ENCODE results near the gene SREK1. TPM values are rescaled to one million over a fixed set of nuclear protein-coding genes. Genes with fewer than 3 reads are reported as not detected.
A peak's percentile ranks its signal among the peaks of the same experiment; 100 is the strongest.

The SREK1 gene
- total RNA-seq, 1 donor = 99.7 TPM

DNA sequence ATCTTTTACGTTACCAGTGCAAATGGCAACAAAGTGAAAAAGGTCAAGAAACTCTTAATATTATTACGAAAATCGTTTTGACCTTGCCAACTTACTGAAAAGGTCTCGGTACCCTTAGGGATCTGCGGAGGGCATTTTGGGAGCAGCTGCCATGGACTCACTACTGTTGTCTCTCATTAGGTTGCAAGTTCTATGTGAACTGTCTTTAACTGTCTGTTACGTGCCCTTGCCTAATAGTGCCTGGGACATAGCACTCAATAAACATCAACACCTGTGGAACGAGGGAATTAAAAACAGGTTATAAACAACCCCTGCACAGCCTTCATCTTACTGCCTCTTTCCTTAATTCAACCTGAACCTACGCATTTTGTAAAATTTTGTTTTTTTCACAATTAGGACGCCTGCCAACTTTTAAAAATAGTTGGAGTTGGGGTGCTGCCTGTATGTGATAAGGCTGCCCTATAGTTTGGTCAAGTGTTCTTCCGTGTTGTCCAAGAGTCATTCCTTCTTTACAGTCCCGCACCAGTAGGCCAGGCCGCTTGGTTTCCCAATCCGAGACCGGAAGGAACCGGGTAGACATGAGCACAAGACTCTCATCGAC lies 527 bp upstream of the SREK1 start:
- DNase-seq (ENCODE audit: low read depth) = no peak
- TF ChIP-seq, protein P1, sequence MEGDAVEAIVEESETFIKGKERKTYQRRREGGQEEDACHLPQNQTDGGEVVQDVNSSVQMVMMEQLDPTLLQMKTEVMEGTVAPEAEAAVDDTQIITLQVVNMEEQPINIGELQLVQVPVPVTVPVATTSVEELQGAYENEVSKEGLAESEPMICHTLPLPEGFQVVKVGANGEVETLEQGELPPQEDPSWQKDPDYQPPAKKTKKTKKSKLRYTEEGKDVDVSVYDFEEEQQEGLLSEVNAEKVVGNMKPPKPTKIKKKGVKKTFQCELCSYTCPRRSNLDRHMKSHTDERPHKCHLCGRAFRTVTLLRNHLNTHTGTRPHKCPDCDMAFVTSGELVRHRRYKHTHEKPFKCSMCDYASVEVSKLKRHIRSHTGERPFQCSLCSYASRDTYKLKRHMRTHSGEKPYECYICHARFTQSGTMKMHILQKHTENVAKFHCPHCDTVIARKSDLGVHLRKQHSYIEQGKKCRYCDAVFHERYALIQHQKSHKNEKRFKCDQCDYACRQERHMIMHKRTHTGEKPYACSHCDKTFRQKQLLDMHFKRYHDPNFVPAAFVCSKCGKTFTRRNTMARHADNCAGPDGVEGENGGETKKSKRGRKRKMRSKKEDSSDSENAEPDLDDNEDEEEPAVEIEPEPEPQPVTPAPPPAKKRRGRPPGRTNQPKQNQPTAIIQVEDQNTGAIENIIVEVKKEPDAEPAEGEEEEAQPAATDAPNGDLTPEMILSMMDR (IDR thresholded peaks at IDR 0.05; ENCODE audit: insufficient read depth, low read depth, low read length) = no peak

DNA sequence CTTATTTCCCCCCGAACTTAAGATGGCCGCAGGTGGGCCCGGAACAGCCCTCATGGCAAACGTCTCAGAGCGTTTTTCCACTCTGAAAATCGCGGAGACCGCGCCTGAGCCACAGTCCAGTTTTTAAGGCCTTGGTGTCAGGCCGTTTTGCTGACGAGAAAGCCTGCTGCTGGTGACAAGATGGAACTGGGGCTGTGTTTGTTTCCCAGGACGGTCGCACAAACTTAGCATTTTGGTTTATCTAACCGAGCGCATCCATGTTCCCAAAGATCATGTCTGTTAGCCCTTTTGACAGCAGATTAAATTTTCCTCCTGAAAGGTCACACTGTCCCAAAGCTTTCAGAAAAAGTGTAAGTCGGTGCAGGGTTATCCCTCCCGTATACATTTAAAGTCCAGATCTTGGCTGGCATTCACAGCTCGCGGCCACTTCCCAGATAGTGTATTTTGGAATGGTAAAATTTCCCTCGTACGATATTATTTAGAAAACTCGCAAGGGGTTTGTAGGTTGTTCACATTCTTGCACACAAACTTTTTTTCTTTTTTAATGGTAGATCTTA lies 812 bp downstream of the SREK1 start:
- TF ChIP-seq, protein P1 (IDR thresholded peaks at IDR 0.05; ENCODE audit: insufficient read depth, low read depth, low read length) = no peak
- DNase-seq (ENCODE audit: low read depth) = peak; percentile 77
- H3K4me3 ChIP-seq (ENCODE audit: low read depth, low read length) = peak overlapping the region; percentile 79

More for the DNA sequence above, 527 bp upstream of the SREK1 start:
- H3K4me3 ChIP-seq (ENCODE audit: low read depth, low read length) = peak overlapping the region; percentile 79

DNA sequence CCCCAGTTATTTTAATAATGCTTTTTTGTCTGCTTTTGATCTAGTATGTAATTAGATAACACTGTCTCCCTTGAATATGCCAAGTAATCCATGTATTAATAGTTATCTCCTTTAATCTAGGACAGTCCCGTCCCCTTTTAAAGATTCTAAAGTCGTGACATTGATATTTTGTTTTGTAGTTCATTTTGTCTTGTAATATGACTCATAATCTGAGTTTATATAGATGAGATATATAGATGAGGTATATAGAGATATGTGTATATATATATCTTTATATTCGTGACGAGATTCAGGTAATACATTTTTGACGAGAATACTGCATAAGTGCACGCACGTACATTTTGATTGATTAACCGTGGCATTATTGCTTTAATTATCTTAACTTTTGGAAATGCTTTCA lies 1.6 kb downstream of the SREK1 start:
- DNase-seq (ENCODE audit: low read depth) = no peak
- TF ChIP-seq, protein P1 (IDR thresholded peaks at IDR 0.05; ENCODE audit: insufficient read depth, low read depth, low read length) = no peak
- peak overlapping the region; percentile 79 for H3K4me3 ChIP-seq (ENCODE audit: low read depth, low read length)

DNA sequence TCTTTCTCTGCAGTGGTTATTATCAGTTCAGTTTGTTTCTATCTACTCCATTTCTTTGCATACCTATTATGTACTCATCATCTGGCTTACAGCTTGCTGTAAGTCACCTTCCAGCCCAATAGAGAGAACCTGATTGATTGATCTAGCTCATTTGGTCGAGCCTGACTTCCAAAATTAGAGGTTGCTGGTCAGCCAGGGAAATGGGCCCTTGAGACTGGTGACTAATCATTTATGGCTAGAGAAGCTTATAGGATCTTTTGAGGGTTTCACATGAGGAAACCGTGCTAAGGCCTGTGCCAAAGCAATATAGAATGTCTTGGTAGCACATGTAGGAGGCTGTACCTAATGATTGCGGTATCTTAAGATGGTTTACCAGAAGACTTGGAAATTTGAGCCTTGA lies 5.8 kb downstream of the SREK1 start:
- TF ChIP-seq, protein P1 (IDR thresholded peaks at IDR 0.05; ENCODE audit: insufficient read depth, low read depth, low read length) = no peak
- no peak overlapping the region for H3K4me3 ChIP-seq (ENCODE audit: low read depth, low read length)
- no peak for DNase-seq (ENCODE audit: low read depth)

DNA sequence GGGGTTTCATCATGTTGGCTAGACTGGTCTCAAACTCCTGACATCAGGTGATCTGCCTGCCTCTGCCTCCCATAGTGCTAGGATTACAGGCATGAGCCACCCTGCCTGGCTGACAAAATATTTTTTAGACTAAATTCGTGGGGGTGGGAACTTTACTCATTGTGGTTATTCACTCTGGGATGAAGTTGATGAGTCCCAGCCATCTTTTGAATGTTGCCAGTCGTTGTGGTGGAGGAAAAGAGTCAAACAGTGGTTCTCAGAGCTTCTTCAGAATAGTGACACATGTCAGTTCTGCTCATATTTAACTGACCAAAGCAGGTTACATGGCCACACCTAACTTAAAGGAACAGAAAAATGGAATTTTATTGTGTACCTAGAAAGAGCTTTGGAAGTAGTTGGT lies 6.9 kb downstream of the SREK1 start:
- no peak for DNase-seq (ENCODE audit: low read depth)
- TF ChIP-seq, protein P1 (IDR thresholded peaks at IDR 0.05; ENCODE audit: insufficient read depth, low read depth, low read length) = no peak
- H3K4me3 ChIP-seq (ENCODE audit: low read depth, low read length) = no peak overlapping the region

DNA sequence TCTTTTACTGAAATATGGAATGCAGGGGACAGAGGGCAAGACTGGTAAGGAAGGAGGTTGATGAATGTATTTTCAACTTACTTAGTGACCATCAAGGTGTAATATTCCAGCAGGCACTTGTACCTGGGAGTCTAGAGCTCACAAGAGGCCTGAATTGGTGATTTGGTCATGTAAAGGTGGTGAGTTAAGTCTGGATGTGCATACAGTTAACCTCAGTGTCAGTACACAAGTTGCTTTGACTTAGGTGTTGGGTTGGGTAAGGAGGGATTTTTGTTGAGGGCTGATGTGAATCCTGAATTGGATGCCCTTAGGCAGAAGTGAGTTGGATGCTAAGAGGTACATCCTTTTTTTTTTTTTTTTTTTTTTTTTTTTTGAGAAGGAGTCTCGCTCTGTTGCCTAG lies 7.4 kb downstream of the SREK1 start:
- DNase-seq (ENCODE audit: low read depth) = no peak
- TF ChIP-seq, protein P1 (IDR thresholded peaks at IDR 0.05; ENCODE audit: insufficient read depth, low read depth, low read length) = no peak
- H3K4me3 ChIP-seq (ENCODE audit: low read depth, low read length) = no peak overlapping the region

DNA sequence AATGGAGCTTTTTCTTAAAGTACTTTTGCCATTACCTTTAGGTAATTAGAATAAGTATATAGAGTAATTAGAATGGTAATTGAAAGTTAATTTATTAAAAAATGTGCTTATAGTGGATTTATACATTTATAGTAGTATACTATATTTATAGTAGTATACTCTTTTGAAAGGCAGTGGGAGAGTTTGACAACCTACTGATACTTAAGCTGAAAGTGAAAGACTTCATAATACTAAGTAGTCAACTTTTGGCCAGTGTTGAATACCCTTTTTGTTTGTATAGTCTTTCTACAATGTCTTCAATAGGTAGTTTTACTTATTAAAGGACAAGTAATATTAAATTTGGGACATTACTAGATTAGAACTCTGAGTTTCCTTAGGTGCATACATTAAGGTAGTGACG lies 12.9 kb downstream of the SREK1 start:
- no peak overlapping the region for H3K4me3 ChIP-seq (ENCODE audit: low read depth, low read length)
- TF ChIP-seq, protein P1 (IDR thresholded peaks at IDR 0.05; ENCODE audit: insufficient read depth, low read depth, low read length) = no peak
- DNase-seq (ENCODE audit: low read depth) = no peak
